GM13976 (cell line): ENCODE data around the gene KDM1B.

Source experiments
- DNase-seq: peaks from one replicate; pipeline ENCODE4 v3.0.0; 2012; ENCODE audit warnings: low spot score
- in situ Hi-C: fragments of 300-500 bp; cut with MboI; formaldehyde crosslinking; loops from one replicate; pipeline ENCODE4 v1.12.0; 2022; ENCODE audit warnings: low sequenced_read_pairs, mixed read lengths, inconsistent platforms; ENCODE audit not compliant: unreplicated experiment
- TF ChIP-seq, protein P1 (sequence below): IDR thresholded peaks from 2 replicates; pipeline ENCODE4 v1.5.1; 2012; ENCODE audit warnings: borderline replicate concordance, mild to moderate bottlenecking; ENCODE audit not compliant: insufficient read depth; ENCODE audit errors: extremely low read depth, missing control alignments, control extremely low read depth

KDM1B gene

GRCh38 chr6:18246205-18246604 is 91.0 kb downstream of the KDM1B start:
- no peak for DNase-seq
- TF ChIP-seq, protein P1, sequence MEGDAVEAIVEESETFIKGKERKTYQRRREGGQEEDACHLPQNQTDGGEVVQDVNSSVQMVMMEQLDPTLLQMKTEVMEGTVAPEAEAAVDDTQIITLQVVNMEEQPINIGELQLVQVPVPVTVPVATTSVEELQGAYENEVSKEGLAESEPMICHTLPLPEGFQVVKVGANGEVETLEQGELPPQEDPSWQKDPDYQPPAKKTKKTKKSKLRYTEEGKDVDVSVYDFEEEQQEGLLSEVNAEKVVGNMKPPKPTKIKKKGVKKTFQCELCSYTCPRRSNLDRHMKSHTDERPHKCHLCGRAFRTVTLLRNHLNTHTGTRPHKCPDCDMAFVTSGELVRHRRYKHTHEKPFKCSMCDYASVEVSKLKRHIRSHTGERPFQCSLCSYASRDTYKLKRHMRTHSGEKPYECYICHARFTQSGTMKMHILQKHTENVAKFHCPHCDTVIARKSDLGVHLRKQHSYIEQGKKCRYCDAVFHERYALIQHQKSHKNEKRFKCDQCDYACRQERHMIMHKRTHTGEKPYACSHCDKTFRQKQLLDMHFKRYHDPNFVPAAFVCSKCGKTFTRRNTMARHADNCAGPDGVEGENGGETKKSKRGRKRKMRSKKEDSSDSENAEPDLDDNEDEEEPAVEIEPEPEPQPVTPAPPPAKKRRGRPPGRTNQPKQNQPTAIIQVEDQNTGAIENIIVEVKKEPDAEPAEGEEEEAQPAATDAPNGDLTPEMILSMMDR: no peak
- in situ Hi-C loops: no loop called here

DNA sequence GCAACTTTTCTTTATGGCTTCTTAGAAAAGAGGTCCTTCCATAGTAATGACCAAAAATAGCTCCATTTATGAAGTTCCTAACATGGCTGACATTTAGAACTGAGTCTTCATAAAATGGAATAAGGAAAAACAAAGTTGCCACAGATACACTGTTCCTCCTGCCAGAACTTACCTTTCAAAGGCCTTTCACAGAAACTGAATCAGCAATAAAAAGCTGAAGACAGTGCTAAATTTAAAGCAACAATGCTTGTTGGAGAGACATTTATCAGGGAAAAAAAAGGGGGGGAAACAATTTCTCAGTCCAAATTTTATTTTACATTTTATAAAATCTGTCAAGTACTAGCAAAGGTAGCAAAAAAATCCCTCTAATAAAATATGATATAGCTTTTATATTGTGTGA is 91.8 kb downstream of the KDM1B start:
- no peak for DNase-seq
- TF ChIP-seq, protein P1: no peak
- in situ Hi-C loops: no loop called here

DNA sequence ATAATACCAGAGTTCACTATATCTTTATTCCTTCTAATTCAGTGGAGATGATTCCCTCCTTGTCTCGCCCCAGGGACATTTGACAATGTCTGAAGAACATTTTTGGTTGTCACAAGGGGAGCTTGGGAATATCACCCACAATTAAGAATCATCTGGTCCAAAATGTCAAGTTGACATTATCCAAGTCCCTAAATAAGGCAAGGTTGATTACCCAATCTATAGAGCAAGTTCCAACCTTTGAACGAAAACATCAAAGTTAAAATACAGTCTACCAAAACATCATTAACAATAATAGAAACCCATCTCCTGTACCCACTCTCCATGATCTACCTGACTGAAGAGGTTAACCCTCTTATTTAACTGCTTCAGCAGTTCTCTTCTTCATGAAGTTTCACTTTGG is 93.5 kb downstream of the KDM1B start:
- in situ Hi-C loops: no loop called here
- TF ChIP-seq, protein P1: no peak
- no peak for DNase-seq

DNA sequence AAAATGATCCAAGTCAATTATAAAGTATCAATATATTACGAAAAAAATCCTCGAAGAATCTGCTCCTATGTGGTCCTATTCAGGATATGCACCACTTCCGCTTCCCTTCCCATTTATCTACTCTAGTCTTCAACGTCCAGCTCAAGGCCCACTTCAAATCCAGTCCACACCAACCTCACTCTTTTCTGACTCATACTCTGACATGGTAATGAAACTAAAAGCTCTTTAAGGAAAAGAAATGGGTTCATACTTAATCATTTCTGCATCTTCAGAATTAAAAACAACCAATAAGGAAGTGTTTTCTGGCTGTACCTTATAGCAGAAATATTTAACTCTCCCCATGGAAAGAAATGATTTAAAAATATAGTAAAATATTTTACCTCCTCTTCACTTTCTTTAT is 94.0 kb downstream of the KDM1B start:
- no peak for DNase-seq
- in situ Hi-C loops: no loop called here
- TF ChIP-seq, protein P1: no peak

DNA sequence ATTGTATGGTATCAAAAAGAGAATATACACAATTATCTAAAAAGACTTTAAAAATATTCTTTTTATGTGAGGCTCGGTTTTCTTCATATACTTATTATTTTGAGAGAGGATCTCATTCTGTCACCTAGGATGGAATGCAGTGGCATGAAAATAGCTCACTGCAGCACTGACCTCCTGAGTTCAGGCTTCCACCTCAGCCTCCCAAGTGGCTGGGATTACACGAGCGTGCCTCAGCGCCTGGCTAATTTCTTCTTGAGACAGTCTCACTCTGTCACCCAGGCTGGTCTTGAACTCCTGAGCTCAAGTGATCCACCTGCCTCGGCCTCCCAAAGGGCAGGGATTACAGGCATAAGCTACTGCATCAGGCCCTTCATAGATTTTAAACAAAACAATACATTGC is 98.4 kb downstream of the KDM1B start:
- in situ Hi-C loops: no loop called here
- no peak for DNase-seq
- TF ChIP-seq, protein P1: no peak

DNA sequence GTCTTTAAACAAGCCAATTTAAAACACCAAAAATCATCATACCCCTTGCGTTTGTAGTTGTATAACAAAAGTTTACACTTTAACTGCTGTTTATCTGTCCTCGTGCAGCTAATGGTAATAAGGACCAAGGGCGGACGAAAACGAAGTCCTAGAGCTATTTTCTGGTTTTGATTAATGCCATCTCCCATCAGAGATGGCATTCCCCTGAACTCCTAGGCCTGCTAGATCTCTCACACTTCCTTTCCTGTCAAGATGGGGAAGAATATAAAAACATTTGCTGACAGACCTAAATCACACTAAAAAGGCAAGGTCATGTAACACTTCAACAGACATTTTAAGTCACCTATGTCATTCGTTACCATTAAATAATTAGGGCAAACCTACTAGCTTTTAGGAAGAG is 99.6 kb downstream of the KDM1B start:
- DNase-seq: no peak
- in situ Hi-C loops: loop anchor here (5.0 kb wide), 1 partner anchor 37 kb away; no protein-coding TSS in a partner anchor
- TF ChIP-seq, protein P1: no peak

DNA sequence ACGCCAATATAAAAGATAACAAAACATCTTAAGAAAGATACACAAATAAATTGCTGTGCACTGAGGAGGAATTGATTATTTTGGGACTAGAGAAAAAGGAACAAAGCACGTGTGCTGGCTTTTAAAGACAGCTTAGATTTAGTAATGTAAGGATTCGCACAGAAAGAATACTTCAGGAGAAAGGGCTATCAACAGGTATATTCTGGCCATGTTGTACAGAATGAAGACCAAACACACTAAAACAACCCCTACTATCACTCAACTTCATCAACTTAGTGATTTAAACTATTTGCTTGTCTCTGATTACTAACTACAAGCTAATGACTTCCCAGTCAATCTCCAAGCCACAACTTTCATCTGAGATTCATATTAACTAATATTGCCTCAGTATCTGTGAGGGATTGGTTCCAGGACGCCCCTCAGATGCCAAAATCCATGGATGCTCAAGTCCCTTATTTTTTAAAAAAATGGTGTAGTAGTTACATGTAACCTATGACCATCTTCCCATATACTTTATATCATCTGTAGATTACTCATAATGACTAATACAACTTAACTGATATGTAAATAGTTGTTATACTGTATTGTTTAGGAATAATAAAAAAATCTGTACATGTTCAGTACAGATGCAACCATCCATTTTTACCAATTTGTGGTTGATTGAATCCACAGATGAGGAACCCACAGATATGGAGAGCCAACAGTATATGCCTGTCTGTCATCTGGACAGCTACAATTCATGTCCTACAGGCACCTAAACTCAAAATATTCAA is 104.6 kb downstream of the KDM1B start:
- in situ Hi-C loops: loop anchor here (5.0 kb wide), 1 partner anchor 43 kb away; no protein-coding TSS in a partner anchor
- no peak for DNase-seq

More for the DNA sequence above, 104.6 kb downstream of the KDM1B start:
- TF ChIP-seq, protein P1: no peak
